HepG2 (cell line): ENCODE results near the gene PDE3B. TPM values are rescaled to one million over a fixed set of nuclear protein-coding genes. Genes with fewer than 3 reads are reported as not detected.

Experiments used
- ARNT ChIP-seq: fragments of 450-650 bp; IDR thresholded peaks from 2 replicates; pipeline ENCODE4 v1.6.1; 2017
- CEBPB ChIP-seq: IDR thresholded peaks from 2 replicates; pipeline ENCODE4 v1.6.1; 2011; ENCODE audit warnings: low read depth, low read length, improper control_type of control experiment, borderline replicate concordance
- EEA1 ChIP-seq: sonication (generic); formaldehyde crosslinking; IDR thresholded peaks from 2 replicates; pipeline ENCODE4 v1.5.1; 2020; ENCODE audit warnings: mild to moderate bottlenecking, missing genetic modification reagents, borderline replicate concordance
- ELF3 ChIP-seq: IDR thresholded peaks from 2 replicates; pipeline ENCODE4 v1.6.1; 2016; ENCODE audit warnings: missing genetic modification reagents, missing compliant biosample characterization
- JUND ChIP-seq: sonication (generic); formaldehyde crosslinking; IDR thresholded peaks from 2 replicates; pipeline ENCODE4 v1.8.0; 2022; ENCODE audit warnings: mild to moderate bottlenecking, missing genetic modification reagents
- MAZ ChIP-seq, 2 experiments: sonication (generic) in 1 of 2; formaldehyde crosslinking in 1 of 2; IDR thresholded peaks; 2 replicates each; pipeline versions ENCODE4 v1.5.0 to v1.6.1; 2012 to 2020; ENCODE audit warnings: low read depth in 2 of 2, mild to moderate bottlenecking in 2 of 2, borderline replicate concordance in 1 of 2, improper control_type of control experiment in 1 of 2, low read length in 1 of 2, missing genetic modification reagents in 1 of 2, moderate library complexity in 1 of 2
- MED1 ChIP-seq: sonication (generic); formaldehyde crosslinking; IDR thresholded peaks from 2 replicates; pipeline ENCODE4 v1.4.0; 2020; ENCODE audit warnings: missing genetic modification reagents
- PHF21A ChIP-seq: sonication (generic); formaldehyde crosslinking; IDR thresholded peaks from 2 replicates; pipeline ENCODE4 v1.5.0; 2020; ENCODE audit warnings: mild to moderate bottlenecking, missing genetic modification reagents
- RAD51 ChIP-seq: fragments of 450-650 bp; IDR thresholded peaks from 2 replicates; pipeline ENCODE4 v1.6.1; 2016; ENCODE audit warnings: borderline replicate concordance
- SNAI1 ChIP-seq: sonication (generic); formaldehyde crosslinking; IDR thresholded peaks from 2 replicates; pipeline ENCODE4 v1.5.0; 2020; ENCODE audit warnings: mild to moderate bottlenecking, missing genetic modification reagents, borderline replicate concordance
- TRIM24 ChIP-seq: sonication (generic); formaldehyde crosslinking; IDR thresholded peaks from 2 replicates; pipeline ENCODE4 v1.8.0; 2022; ENCODE audit warnings: mild to moderate bottlenecking, missing genetic modification reagents
- ZNF180 ChIP-seq: sonication (generic); formaldehyde crosslinking; IDR thresholded peaks from 2 replicates; pipeline ENCODE4 v1.4.0; 2020; ENCODE audit warnings: low read depth, missing genetic modification reagents, borderline replicate concordance
- ZNF350 ChIP-seq: sonication (generic); formaldehyde crosslinking; IDR thresholded peaks from 2 replicates; pipeline ENCODE4 v1.4.0; 2020; ENCODE audit warnings: mild to moderate bottlenecking, low read depth, missing genetic modification reagents, borderline replicate concordance
- ZNF431 ChIP-seq: sonication (generic); formaldehyde crosslinking; IDR thresholded peaks from 2 replicates; pipeline ENCODE4 v1.9.0; 2022; ENCODE audit warnings: missing genetic modification reagents, low read depth, mild to moderate bottlenecking, borderline replicate concordance
- ZNF629 ChIP-seq: sonication (generic); formaldehyde crosslinking; conservative IDR thresholded peaks from 2 replicates; pipeline ENCODE4 v1.5.0; 2020; ENCODE audit warnings: missing genetic modification reagents
- ZNF777 ChIP-seq: sonication (generic); formaldehyde crosslinking; IDR thresholded peaks from 2 replicates; pipeline ENCODE4 v1.4.0; 2020; ENCODE audit warnings: missing genetic modification reagents
- polyA plus RNA-seq, 8 experiments: library from polyadenylated mRNA; depleted of rRNA in 3 of 8; stranded (reverse) in 7 of 8; unstranded in 1 of 8; fragments of >200 nt; fragmentation: Illumina TruSeq in 4 of 8; extraction: Trizol in 4 of 8; gene quantifications; 2 replicates each; pipeline versions ENCODE4 v1.2.1 to v1.2.3, GENCODE V29; 2011 to 2016; ENCODE audit warnings: low read depth in 4 of 8, missing spikeins in 1 of 8, mixed read lengths in 1 of 8; ENCODE audit not compliant: insufficient read depth in 1 of 8
- total RNA-seq, 5 experiments: library from RNA; depleted of rRNA; stranded (reverse); fragments of >200 nt; fragmentation: Illumina TruSeq; extraction: Trizol; gene quantifications; 2 replicates each; pipeline ENCODE4 v1.2.3, GENCODE V29; 2016; ENCODE audit warnings: low read depth in 1 of 5
- TF ChIP-seq, protein P1 (sequence below): sonication (generic); formaldehyde crosslinking; IDR thresholded peaks from 2 replicates; pipeline ENCODE4 v1.4.0; 2020; ENCODE audit warnings: missing genetic modification reagents
- TF ChIP-seq, protein P2 (sequence below): IDR thresholded peaks from 2 replicates; pipeline ENCODE4 v1.6.1; 2012; ENCODE audit warnings: inconsistent platforms
- TF ChIP-seq, protein P3 (sequence below), 2 experiments: sonication (generic) in 1 of 2; formaldehyde crosslinking in 1 of 2; IDR thresholded peaks; 2 replicates each; pipeline versions ENCODE4 v1.4.0 to v1.6.1; 2016 to 2020; ENCODE audit warnings: borderline replicate concordance in 1 of 2, low read depth in 1 of 2, mild to moderate bottlenecking in 1 of 2, missing genetic modification reagents in 1 of 2
- TF ChIP-seq, protein P4 (sequence below): sonication (generic); formaldehyde crosslinking; IDR thresholded peaks from 2 replicates; pipeline ENCODE4 v1.4.0; 2020; ENCODE audit warnings: mild to moderate bottlenecking, low read depth, missing genetic modification reagents

PDE3B gene
- total and polyA plus RNA-seq, 2 of the 13 experiments (the other 11 are each of a cell fraction or from before 2014, with no cell fraction given), result 14.1 to 26.5 TPM

DNA sequence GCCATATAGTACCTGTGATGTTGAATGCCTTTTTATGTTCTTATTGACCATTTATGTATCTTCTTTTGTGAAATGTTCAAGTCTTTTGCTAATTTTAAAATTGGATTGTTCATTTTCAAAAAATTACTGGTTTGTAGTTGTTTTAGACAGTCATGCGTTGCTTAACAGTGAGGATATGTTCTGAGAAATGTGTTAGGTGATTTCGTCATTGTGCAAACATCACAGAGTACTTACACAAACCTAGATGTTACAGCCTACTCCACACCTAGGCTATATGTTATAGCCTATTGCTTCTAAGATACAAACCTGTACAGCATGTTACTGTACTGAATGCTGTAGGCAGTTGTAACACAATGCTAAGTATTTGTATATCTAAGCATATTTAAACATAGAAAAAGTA, 32.5 kb downstream of the PDE3B start (continued):
- TF ChIP-seq MED1 (CRISPR knock-in tag) (0 out of 2 replicates have a peak, but pooled peaks have one; percentile 23), RAD51 (no peak), ZNF431 (no peak), ZNF350 (CRISPR knock-in tag) (no peak), PHF21A (no peak), ARNT (no peak), ZNF629 (no peak), TRIM24 (CRISPR knock-in tag) (no peak), MAZ (IDR thresholded peaks at IDR 0.05; ENCODE audit: borderline replicate concordance, low read depth, low read length) (no peak), MAZ (CRISPR knock-in tag; IDR thresholded peaks at IDR 0.05; ENCODE audit: low read depth) (no peak), JUND (CRISPR knock-in tag) (peak; percentile 68), ELF3 (CRISPR knock-in tag) (peak; percentile 11; the same call in 1 of the 2 replicates), CEBPB (peak; percentile 97), SNAI1 (CRISPR knock-in tag) (no peak), EEA1 (CRISPR knock-in tag) (no peak), ZNF777 (no peak), ZNF180 (CRISPR knock-in tag) (no peak)
- TF ChIP-seq, protein P1, sequence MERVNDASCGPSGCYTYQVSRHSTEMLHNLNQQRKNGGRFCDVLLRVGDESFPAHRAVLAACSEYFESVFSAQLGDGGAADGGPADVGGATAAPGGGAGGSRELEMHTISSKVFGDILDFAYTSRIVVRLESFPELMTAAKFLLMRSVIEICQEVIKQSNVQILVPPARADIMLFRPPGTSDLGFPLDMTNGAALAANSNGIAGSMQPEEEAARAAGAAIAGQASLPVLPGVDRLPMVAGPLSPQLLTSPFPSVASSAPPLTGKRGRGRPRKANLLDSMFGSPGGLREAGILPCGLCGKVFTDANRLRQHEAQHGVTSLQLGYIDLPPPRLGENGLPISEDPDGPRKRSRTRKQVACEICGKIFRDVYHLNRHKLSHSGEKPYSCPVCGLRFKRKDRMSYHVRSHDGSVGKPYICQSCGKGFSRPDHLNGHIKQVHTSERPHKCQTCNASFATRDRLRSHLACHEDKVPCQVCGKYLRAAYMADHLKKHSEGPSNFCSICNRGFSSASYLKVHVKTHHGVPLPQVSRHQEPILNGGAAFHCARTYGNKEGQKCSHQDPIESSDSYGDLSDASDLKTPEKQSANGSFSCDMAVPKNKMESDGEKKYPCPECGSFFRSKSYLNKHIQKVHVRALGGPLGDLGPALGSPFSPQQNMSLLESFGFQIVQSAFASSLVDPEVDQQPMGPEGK (CRISPR knock-in tag), result no peak
- TF ChIP-seq, protein P2, sequence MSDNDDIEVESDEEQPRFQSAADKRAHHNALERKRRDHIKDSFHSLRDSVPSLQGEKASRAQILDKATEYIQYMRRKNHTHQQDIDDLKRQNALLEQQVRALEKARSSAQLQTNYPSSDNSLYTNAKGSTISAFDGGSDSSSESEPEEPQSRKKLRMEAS, result no peak
- TF ChIP-seq, protein P3, sequence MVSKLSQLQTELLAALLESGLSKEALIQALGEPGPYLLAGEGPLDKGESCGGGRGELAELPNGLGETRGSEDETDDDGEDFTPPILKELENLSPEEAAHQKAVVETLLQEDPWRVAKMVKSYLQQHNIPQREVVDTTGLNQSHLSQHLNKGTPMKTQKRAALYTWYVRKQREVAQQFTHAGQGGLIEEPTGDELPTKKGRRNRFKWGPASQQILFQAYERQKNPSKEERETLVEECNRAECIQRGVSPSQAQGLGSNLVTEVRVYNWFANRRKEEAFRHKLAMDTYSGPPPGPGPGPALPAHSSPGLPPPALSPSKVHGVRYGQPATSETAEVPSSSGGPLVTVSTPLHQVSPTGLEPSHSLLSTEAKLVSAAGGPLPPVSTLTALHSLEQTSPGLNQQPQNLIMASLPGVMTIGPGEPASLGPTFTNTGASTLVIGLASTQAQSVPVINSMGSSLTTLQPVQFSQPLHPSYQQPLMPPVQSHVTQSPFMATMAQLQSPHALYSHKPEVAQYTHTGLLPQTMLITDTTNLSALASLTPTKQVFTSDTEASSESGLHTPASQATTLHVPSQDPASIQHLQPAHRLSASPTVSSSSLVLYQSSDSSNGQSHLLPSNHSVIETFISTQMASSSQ (IDR thresholded peaks at IDR 0.05; ENCODE audit: low read depth), result no peak
- TF ChIP-seq, protein P3 (CRISPR knock-in tag; IDR thresholded peaks at IDR 0.05; ENCODE audit: borderline replicate concordance), result no peak
- TF ChIP-seq, protein P4, sequence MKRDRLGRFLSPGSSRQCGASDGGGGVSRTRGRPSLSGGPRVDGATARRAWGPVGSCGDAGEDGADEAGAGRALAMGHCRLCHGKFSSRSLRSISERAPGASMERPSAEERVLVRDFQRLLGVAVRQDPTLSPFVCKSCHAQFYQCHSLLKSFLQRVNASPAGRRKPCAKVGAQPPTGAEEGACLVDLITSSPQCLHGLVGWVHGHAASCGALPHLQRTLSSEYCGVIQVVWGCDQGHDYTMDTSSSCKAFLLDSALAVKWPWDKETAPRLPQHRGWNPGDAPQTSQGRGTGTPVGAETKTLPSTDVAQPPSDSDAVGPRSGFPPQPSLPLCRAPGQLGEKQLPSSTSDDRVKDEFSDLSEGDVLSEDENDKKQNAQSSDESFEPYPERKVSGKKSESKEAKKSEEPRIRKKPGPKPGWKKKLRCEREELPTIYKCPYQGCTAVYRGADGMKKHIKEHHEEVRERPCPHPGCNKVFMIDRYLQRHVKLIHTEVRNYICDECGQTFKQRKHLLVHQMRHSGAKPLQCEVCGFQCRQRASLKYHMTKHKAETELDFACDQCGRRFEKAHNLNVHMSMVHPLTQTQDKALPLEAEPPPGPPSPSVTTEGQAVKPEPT (CRISPR knock-in tag), result no peak
